Duodenal mucosa (tissue), 2 donors: ENCODE results near the gene PPP5C.

Experiments
- H3K27ac ChIP-seq: one replicate; pipeline ENCODE4 v1.7.0; 2013; ENCODE audit warnings: low read depth, low read length
- H3K27me3 ChIP-seq, 2 donors: one replicate each; pipeline ENCODE4 v1.7.0; 2013; ENCODE audit warnings: low read length in 2 of 2, control low read depth in 1 of 2; ENCODE audit not compliant: insufficient read depth in 2 of 2, control insufficient read depth in 1 of 2
- H3K36me3 ChIP-seq, 2 donors: one replicate each; pipeline ENCODE4 v1.7.0; 2013; ENCODE audit warnings: low read length in 2 of 2, control low read depth in 1 of 2; ENCODE audit not compliant: insufficient read depth in 2 of 2, control insufficient read depth in 1 of 2
- H3K4me1 ChIP-seq, 2 donors: one replicate each; pipeline ENCODE4 v1.7.0; 2013; ENCODE audit warnings: low read length in 2 of 2, control low read depth in 1 of 2; ENCODE audit not compliant: insufficient read depth in 2 of 2, control insufficient read depth in 1 of 2
- H3K4me3 ChIP-seq, 2 donors: one replicate each; pipeline ENCODE4 v1.7.0; 2013; ENCODE audit warnings: low read length in 2 of 2, low read depth in 1 of 2
- H3K9ac ChIP-seq, 2 donors: one replicate each; pipeline ENCODE4 v1.7.0; 2013; ENCODE audit warnings: low read length in 2 of 2, low read depth in 1 of 2
- H3K9me3 ChIP-seq, 2 donors: one replicate each; pipeline ENCODE4 v1.7.0; 2013; ENCODE audit warnings: low read length in 2 of 2, control low read depth in 1 of 2; ENCODE audit not compliant: control insufficient read depth in 1 of 2

PPP5C gene

GRCh38 chr19:46361915-46362314, 15.0 kb downstream of the PPP5C start:
- H3K9ac ChIP-seq: no peak overlapping the region
- no peak overlapping the region for H3K27ac ChIP-seq
- H3K9me3 ChIP-seq: no peaks in the 10 kb centered on the region
- H3K4me3 ChIP-seq: no peak overlapping the region
- H3K27me3 ChIP-seq: no peaks in the 10 kb centered on the region
- peaks cover 7 to 8% of the 10 kb centered on the region in 2 donors for H3K4me1 ChIP-seq
- H3K36me3 ChIP-seq: peaks cover 2 to 25% of the 10 kb centered on the region in 2 donors

DNA sequence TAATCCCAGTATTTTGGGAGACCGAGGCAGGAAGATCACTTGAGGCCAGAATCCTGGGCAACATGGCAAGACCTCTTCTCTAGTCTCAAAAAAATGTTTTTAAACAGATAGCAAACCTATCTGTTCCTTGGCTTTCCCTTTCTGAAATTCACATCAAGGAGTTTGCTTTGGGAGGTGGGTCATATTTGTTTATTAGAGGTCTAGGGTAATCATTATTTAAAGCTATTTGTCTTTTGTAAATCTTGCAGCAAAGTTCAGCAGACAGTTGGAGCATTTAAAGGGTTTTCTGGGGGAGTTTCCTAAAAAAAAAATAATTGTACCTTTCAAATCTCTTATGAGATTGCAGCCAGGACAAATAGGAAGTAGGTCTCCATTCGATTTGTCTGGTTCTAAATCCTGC, 17.5 kb downstream of the PPP5C start:
- Histone ChIP-seq H3K36me3 (peaks cover 2 to 38% of the 10 kb centered on the region in 2 donors), H3K27me3 (no peaks in the 10 kb centered on the region), H3K27ac (no peak overlapping the region), H3K4me1 (no peaks in the 10 kb centered on the region), H3K9ac (no peak overlapping the region), H3K4me3 (no peak overlapping the region), H3K9me3 (no peaks in the 10 kb centered on the region)

- Histone ChIP-seq H3K36me3 (peaks cover 2 to 40% of the 10 kb centered on the region in 2 donors), H3K9me3 (no peaks in the 10 kb centered on the region), H3K27me3 (no peaks in the 10 kb centered on the region), H3K4me3 (no peak overlapping the region), H3K9ac (no peak overlapping the region), H3K4me1 (no peaks in the 10 kb centered on the region), H3K27ac (no peak overlapping the region)
Measured at GRCh38 chr19:46365561-46365960, 18.7 kb downstream of the PPP5C start.

DNA sequence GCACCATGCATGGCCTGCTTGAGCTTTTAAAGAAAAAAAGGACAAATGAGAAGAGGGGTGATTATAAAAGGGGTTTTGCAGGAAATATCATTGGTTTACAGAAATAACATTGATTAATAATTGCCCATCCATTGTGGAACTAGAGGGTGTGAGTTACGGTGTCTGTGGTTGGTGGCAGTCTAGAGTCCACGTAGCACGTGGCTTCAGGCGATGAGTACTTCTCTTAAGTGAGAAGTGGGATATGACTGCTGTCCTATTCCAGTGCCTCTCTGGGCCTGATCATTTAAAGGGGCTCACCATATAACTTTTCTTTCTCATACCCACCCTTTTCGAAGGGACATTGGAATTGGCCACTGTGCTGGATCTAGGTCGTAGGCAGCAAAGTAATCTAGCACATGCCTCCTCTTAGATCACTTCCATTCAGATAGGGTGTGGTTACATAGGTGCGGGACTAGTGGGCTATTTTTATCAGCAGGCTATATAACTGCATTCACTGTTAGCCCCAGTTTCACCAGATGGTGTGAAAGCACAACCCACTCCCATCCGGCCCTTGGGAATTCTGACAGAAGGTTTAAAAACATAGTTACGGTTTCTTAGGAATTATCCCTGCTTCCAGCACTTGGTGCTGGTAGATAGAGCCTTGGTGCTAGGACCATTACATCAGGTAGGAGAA, 19.9 kb downstream of the PPP5C start:
- Histone ChIP-seq H3K4me1 (no peaks in the 10 kb centered on the region), H3K4me3 (no peak overlapping the region), H3K27me3 (no peaks in the 10 kb centered on the region), H3K9me3 (no peaks in the 10 kb centered on the region), H3K9ac (no peak overlapping the region), H3K36me3 (peaks cover 2 to 47% of the 10 kb centered on the region in 2 donors), H3K27ac (no peak overlapping the region)

DNA sequence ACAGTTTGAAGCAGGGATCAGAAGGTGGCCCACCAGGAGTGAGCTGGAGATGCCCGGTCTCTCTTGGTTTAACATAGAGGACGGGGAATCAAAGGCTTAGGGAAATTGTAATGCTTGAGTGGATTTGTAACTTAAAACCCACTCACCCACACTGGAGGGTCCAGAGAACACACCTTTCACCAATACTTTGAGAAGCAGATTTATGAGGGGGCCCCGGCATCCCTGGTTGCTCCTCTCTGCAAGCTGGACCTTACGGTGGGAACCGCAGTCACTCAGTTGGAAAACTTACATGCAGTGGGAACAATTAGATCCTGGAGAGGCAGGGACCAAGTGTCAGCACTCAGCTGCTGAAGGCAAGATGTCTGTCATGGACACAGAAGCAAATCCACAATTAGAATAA, 20.5 kb downstream of the PPP5C start:
- Histone ChIP-seq H3K9ac (no peak overlapping the region), H3K36me3 (peaks cover 2 to 47% of the 10 kb centered on the region in 2 donors), H3K4me3 (no peak overlapping the region), H3K27ac (no peak overlapping the region), H3K27me3 (no peaks in the 10 kb centered on the region), H3K9me3 (no peaks in the 10 kb centered on the region), H3K4me1 (no peaks in the 10 kb centered on the region)

DNA sequence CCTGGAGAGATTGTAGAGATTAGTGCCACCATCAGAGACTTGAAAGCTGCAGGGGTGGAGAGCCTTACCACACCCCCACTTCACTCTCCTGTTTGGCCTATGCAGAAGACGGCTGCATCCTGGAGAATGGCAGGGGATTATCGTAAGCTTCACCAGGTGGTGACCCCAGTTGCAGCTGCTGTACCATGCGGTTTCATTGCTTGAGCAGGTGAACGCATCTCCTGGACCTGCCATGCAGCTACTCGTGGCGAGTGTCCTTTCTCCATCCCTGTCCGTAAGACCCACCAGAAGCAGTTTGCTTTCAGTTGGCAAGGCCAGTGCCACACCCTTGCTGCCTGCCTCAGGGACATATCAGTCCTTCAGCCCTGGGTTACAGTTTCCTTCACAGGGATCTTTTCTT, 21.2 kb downstream of the PPP5C start:
- Histone ChIP-seq H3K4me1 (peaks cover 0 to 5% of the 10 kb centered on the region in 2 donors), H3K4me3 (no peak overlapping the region), H3K27ac (no peak overlapping the region), H3K9me3 (no peaks in the 10 kb centered on the region), H3K27me3 (no peaks in the 10 kb centered on the region), H3K36me3 (peaks cover 2 to 47% of the 10 kb centered on the region in 2 donors), H3K9ac (no peak overlapping the region)

DNA sequence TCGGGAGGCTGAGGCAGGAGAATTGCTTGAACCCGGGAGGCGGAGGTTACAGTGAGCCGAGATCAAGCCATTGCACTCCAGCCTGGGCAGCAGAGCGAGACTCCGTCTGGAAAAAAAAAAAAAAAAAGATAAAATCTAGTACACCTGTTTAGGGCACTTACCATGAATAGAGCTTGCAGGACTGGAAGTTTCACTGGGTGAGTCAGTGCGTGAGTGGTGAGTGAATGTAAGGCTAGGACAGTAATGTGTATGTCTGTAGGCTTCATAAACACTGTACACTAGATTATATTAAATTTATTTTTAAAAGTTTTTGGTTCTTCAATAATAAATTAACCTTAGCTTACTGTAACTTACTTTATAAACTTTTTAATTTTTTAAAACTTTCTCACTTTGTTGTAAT, 22.9 kb downstream of the PPP5C start:
- Histone ChIP-seq H3K9me3 (no peaks in the 10 kb centered on the region), H3K27me3 (no peaks in the 10 kb centered on the region), H3K36me3 (peaks cover 2 to 39% of the 10 kb centered on the region in 2 donors), H3K9ac (no peak overlapping the region), H3K4me3 (no peak overlapping the region), H3K27ac (no peak overlapping the region), H3K4me1 (peaks cover 9 to 11% of the 10 kb centered on the region in 2 donors)

GRCh38 chr19:46371371-46371901, 24.5 kb downstream of the PPP5C start:
- no peaks in the 10 kb centered on the region for H3K9me3 ChIP-seq
- peaks cover 8 to 44% of the 10 kb centered on the region in 2 donors for H3K36me3 ChIP-seq
- H3K9ac ChIP-seq: no peak overlapping the region
- H3K4me1 ChIP-seq: peaks cover 9 to 11% of the 10 kb centered on the region in 2 donors
- H3K27ac ChIP-seq: no peak overlapping the region
- H3K27me3 ChIP-seq: no peaks in the 10 kb centered on the region
- no peak overlapping the region for H3K4me3 ChIP-seq

DNA sequence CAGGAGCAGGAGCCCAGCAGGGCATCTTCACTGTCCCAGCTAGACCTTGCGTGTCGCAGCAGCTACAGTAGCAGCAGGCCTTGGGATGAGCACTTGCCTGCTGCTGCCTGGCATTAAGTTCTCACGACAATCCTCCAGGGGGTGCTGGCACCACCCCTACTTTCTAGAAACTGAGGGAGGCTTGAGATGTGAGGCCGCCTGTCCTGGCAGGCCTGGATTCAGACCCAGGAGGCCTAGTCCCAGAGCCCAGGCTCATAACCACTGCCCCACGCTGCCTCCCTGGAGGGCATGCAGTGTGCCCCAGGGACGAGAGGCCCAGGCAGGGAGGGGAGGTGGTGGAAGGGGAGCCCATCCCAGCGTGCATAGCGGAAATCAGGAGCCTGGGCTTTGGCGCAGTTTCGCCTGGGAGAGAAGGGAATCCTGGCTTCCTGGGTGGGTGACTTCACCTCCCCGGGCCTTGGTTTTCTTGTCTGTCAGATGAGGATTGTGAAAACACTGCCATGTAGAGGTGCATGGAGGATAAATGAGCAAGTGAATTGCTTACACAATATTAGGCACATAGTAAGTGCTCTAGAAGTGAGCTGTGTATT, 26.1 kb downstream of the PPP5C start:
- no peak overlapping the region for H3K9ac ChIP-seq
- no peak overlapping the region for H3K27ac ChIP-seq
- no peak overlapping the region for H3K4me3 ChIP-seq
- H3K4me1 ChIP-seq: peaks cover 9 to 11% of the 10 kb centered on the region in 2 donors
- H3K9me3 ChIP-seq: no peaks in the 10 kb centered on the region
- H3K27me3 ChIP-seq: no peaks in the 10 kb centered on the region
- H3K36me3 ChIP-seq: peaks cover 20 to 41% of the 10 kb centered on the region in 2 donors

GRCh38 chr19:46373491-46374359, 26.8 kb downstream of the PPP5C start:
- Histone ChIP-seq H3K9me3 (no peaks in the 10 kb centered on the region), H3K27ac (peak overlapping the region; percentile 43), H3K4me1 (peaks cover 9 to 11% of the 10 kb centered on the region in 2 donors), H3K9ac (no peak overlapping the region), H3K4me3 (peak overlapping the region in 1 of 2 donors; percentile 13), H3K36me3 (peaks cover 20 to 38% of the 10 kb centered on the region in 2 donors), H3K27me3 (no peaks in the 10 kb centered on the region)
